ENCODE data around the gene KISS1R.
A peak's percentile ranks its signal among the peaks of the same experiment; 100 is the strongest.

DNA sequence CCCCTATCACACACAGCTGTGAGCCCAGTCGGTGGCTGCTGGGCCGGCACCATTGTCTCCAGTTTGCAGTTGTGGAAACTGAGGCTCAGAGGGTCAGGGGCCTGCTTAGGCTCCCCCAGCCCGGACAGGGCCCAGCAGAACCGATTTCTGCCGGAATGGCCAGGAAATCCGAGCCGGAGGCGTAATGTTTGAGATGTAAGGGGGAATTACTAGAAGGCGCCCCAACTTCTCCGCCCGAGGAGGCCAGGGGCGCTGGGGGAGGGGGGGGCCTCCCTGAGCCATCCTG is 962 bp downstream of the KISS1R start:
- TF ChIP-seq, protein P1, sequence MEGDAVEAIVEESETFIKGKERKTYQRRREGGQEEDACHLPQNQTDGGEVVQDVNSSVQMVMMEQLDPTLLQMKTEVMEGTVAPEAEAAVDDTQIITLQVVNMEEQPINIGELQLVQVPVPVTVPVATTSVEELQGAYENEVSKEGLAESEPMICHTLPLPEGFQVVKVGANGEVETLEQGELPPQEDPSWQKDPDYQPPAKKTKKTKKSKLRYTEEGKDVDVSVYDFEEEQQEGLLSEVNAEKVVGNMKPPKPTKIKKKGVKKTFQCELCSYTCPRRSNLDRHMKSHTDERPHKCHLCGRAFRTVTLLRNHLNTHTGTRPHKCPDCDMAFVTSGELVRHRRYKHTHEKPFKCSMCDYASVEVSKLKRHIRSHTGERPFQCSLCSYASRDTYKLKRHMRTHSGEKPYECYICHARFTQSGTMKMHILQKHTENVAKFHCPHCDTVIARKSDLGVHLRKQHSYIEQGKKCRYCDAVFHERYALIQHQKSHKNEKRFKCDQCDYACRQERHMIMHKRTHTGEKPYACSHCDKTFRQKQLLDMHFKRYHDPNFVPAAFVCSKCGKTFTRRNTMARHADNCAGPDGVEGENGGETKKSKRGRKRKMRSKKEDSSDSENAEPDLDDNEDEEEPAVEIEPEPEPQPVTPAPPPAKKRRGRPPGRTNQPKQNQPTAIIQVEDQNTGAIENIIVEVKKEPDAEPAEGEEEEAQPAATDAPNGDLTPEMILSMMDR (optimal IDR thresholded peaks at IDR 0.05 in 1 of 3, IDR thresholded peaks at IDR 0.05 in 1 of 3, conservative IDR thresholded peaks at IDR 0.05 in 1 of 3; ENCODE audit: extremely low read depth in 1 of 3, insufficient read depth in 2 of 3, low read length in 3 of 3) = no peak
- TF ChIP-seq EZH2 (IDR thresholded peaks at IDR 0.05; ENCODE audit: low read length) = peak; percentile 95
